ENCODE results near the gene ABCA7. TPM values are rescaled to one million over a fixed set of nuclear protein-coding genes. Genes with fewer than 3 reads are reported as not detected.

Gene ABCA7, protein sequence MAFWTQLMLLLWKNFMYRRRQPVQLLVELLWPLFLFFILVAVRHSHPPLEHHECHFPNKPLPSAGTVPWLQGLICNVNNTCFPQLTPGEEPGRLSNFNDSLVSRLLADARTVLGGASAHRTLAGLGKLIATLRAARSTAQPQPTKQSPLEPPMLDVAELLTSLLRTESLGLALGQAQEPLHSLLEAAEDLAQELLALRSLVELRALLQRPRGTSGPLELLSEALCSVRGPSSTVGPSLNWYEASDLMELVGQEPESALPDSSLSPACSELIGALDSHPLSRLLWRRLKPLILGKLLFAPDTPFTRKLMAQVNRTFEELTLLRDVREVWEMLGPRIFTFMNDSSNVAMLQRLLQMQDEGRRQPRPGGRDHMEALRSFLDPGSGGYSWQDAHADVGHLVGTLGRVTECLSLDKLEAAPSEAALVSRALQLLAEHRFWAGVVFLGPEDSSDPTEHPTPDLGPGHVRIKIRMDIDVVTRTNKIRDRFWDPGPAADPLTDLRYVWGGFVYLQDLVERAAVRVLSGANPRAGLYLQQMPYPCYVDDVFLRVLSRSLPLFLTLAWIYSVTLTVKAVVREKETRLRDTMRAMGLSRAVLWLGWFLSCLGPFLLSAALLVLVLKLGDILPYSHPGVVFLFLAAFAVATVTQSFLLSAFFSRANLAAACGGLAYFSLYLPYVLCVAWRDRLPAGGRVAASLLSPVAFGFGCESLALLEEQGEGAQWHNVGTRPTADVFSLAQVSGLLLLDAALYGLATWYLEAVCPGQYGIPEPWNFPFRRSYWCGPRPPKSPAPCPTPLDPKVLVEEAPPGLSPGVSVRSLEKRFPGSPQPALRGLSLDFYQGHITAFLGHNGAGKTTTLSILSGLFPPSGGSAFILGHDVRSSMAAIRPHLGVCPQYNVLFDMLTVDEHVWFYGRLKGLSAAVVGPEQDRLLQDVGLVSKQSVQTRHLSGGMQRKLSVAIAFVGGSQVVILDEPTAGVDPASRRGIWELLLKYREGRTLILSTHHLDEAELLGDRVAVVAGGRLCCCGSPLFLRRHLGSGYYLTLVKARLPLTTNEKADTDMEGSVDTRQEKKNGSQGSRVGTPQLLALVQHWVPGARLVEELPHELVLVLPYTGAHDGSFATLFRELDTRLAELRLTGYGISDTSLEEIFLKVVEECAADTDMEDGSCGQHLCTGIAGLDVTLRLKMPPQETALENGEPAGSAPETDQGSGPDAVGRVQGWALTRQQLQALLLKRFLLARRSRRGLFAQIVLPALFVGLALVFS (N-terminal part only)
- total RNA-seq (2012; rRNA removed) = 4.8 and 5.1 TPM in 2 replicates

DNA sequence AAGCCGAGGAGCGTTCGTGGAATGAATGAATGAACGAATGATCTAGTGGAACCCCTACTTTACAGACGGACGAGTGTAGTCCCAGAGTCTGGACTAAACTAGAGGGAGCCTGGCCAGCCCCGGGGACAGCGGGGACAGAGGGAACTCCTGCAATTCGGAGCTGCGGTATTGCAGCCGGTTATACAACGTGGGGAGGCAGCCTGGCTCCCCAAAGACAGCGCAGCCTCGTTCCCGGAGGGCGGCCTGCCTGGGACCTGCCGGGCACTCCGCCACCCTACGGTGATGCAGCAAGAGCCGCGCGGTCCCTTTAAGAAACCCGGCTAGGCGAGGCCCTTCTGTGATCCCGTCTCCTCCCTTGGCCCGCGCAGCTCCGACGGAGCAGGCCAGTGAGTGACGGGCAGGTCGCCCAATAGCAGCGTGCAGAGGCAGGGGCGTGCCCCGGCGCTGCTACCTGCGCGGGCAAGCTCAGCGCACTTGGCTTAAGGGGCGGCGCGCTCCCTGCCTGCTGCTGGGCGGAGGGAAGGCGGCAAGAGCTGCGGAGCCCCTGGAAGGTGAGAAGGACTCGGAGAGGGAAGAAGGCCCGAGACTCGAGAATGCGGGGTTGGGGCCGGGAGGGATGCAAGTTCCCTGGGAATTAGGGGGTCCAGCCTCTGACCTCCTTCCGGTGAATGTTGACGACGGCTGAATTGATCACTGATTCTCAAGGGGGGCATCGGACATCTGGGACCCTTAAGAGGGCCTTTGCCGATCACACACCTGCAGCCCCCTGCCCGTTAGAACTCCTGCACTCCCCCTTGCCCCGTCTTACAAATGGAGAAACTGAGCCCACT is at the start of gene ABCA7:
Gene ABCA7, plus strand, starts transcription at position 462 of the 830 bp plus-strand sequence. CDS start 1,255 bp downstream, outside the sequence.
- Histone ChIP-seq H3K4me3 (ENCODE audit: low read length) (peak within 1 kb of the TSS; percentile 69), H3K36me3 (ENCODE audit: insufficient read depth, low read length) (peaks cover 37% of the 10 kb centered on the region), H3K27me3 (ENCODE audit: control insufficient read depth, insufficient read depth, low read length) (no peaks in the 10 kb centered on the region), H3K4me2 (ENCODE audit: low read length) (peak within 1 kb of the TSS; percentile 92), H3K4me1 (ENCODE audit: control insufficient read depth, insufficient read depth, low read length) (peaks cover 50% of the 10 kb centered on the region), H3K9me3 (replicated peaks; ENCODE audit: low read length) (no peaks in the 10 kb centered on the region), H3K9ac (ENCODE audit: low read depth, low read length) (peak within 1 kb of the TSS; percentile 31)

DNA sequence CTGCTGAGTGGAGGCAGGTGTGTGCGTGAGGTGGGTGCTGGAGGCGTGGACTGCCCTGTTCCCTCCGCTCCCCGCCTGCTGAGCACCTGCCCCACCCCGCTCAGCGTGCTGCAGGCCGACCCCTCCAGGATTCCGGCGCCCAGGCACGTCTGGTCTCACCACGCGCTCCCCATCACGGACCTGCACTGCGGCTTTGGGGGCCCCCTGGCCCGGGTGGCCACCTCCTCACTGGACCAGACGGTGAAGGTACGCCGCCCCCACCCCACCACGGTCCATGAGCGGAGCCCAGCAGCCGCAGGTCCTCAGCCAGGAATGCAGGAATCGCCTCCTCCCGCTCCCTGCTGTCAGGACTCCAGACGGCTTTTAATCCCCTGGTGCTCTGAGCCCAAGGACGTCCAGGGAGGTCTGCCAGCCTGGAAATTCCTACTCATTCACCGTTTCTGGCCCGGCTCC is 49.8 kb upstream of the ABCA7 start:
- Histone ChIP-seq H3K27me3 (ENCODE audit: control insufficient read depth, insufficient read depth, low read length) (peaks cover under 1% of the 10 kb centered on the region), H3K9ac (ENCODE audit: low read depth, low read length) (no peak overlapping the region), H3K36me3 (ENCODE audit: insufficient read depth, low read length) (peaks cover 46% of the 10 kb centered on the region), H3K4me1 (ENCODE audit: control insufficient read depth, insufficient read depth, low read length) (peaks cover 2% of the 10 kb centered on the region), H3K4me2 (ENCODE audit: low read length) (no peak overlapping the region), H3K4me3 (ENCODE audit: low read length) (no peak overlapping the region), H3K9me3 (replicated peaks; ENCODE audit: low read length) (no peaks in the 10 kb centered on the region)

DNA sequence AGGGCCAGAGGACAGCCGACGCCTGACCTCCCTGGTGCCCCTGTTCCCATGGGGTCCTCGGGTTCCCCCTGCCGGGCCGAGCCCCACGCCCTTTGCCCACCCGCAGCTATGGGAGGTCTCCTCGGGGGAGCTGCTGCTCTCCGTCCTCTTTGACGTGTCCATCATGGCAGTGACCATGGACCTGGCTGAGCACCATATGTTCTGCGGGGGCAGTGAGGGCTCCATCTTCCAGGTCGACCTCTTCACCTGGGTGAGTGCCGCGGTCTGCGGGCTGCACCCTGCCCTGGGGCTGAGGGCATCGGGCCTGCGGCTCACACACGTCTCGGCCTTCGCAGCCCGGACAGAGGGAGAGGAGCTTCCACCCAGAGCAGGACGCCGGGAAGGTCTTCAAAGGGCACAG is 49.2 kb upstream of the ABCA7 start:
- no peaks in the 10 kb centered on the region for H3K9me3 ChIP-seq (replicated peaks; ENCODE audit: low read length)
- no peak overlapping the region for H3K4me2 ChIP-seq (ENCODE audit: low read length)
- H3K36me3 ChIP-seq (ENCODE audit: insufficient read depth, low read length) = peaks cover 44% of the 10 kb centered on the region
- H3K4me1 ChIP-seq (ENCODE audit: control insufficient read depth, insufficient read depth, low read length) = peaks cover 8% of the 10 kb centered on the region
- H3K9ac ChIP-seq (ENCODE audit: low read depth, low read length) = no peak overlapping the region
- no peak overlapping the region for H3K4me3 ChIP-seq (ENCODE audit: low read length)
- peaks cover 6% of the 10 kb centered on the region for H3K27me3 ChIP-seq (ENCODE audit: control insufficient read depth, insufficient read depth, low read length)

DNA sequence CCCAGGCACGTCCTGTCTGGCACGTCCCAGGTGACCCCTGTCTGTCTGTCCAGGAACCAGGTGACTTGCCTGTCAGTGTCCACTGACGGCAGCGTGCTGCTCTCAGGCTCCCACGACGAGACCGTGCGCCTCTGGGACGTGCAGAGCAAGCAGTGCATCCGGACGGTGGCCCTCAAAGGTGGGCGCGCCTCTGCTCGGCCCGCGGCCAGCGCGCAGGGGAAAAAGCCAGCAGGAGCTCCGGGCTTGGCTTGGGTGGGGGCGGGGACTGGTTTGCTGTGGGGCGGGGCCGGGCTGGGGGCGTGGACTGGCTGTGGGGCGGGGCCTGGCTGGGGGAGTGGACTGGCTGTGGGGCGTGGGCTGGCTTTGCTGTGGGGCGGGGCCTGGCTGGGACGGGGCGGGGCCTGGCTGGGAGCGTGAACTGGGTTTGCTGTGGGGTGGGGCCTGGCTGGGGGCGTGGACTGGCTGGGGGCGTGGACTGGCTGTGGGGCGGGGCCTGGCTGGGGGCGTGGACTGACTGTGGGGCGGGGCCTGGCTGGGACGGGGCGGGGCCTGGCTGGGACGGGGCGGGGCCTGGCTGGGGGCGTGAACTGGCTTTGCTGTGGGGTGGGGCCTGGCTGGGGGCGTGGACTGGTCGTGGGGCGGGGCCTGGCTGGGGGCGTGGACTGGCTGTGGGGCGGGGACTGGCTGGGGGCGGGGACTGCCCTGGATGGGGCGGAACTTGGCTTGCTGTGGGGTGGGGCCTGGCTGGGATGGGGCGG is 48.6 kb upstream of the ABCA7 start:
- Histone ChIP-seq H3K9me3 (replicated peaks; ENCODE audit: low read length) (no peaks in the 10 kb centered on the region), H3K27me3 (ENCODE audit: control insufficient read depth, insufficient read depth, low read length) (peaks cover 12% of the 10 kb centered on the region), H3K4me2 (ENCODE audit: low read length) (no peak overlapping the region), H3K4me3 (ENCODE audit: low read length) (no peak overlapping the region), H3K36me3 (ENCODE audit: insufficient read depth, low read length) (peaks cover 43% of the 10 kb centered on the region), H3K4me1 (ENCODE audit: control insufficient read depth, insufficient read depth, low read length) (peaks cover 14% of the 10 kb centered on the region), H3K9ac (ENCODE audit: low read depth, low read length) (no peak overlapping the region)

DNA sequence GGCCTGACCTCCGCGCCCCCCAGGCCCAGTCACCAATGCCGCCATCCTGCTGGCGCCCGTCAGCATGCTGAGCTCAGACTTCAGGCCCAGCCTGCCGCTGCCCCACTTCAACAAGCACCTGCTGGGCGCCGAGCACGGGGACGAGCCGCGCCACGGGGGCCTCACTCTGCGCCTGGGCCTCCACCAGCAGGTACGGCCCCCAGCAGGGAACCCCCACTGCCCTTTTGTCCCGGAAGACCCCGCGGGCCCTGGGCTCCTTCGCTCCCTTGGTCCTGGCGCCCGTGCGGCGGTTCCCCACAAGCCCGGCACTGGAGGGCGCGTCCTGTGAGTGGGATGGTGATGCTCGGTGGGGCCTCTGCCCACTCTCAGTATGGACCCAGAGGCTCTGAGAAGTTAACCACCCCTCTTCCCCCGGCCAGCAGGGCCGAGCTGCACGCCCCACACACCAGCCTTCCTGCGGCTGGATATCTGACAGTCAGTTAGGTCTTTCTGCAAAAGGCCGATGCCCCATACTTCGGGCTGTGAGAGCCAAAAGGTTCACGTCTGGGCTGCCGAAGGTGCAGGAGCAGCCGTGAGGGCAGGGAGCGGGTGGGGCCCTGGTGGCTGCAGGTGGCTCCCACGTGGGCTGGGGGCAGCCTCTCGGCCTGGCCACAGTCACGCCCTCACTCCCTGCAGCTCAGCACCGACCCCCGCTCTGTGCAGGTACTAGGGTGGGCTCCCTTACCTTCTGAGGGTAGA is 47.8 kb upstream of the ABCA7 start:
- Histone ChIP-seq H3K27me3 (ENCODE audit: control insufficient read depth, insufficient read depth, low read length) (peaks cover 19% of the 10 kb centered on the region), H3K4me3 (ENCODE audit: low read length) (no peak overlapping the region), H3K36me3 (ENCODE audit: insufficient read depth, low read length) (peaks cover 35% of the 10 kb centered on the region), H3K4me1 (ENCODE audit: control insufficient read depth, insufficient read depth, low read length) (peaks cover 17% of the 10 kb centered on the region), H3K9ac (ENCODE audit: low read depth, low read length) (no peak overlapping the region), H3K4me2 (ENCODE audit: low read length) (no peak overlapping the region), H3K9me3 (replicated peaks; ENCODE audit: low read length) (no peaks in the 10 kb centered on the region)

DNA sequence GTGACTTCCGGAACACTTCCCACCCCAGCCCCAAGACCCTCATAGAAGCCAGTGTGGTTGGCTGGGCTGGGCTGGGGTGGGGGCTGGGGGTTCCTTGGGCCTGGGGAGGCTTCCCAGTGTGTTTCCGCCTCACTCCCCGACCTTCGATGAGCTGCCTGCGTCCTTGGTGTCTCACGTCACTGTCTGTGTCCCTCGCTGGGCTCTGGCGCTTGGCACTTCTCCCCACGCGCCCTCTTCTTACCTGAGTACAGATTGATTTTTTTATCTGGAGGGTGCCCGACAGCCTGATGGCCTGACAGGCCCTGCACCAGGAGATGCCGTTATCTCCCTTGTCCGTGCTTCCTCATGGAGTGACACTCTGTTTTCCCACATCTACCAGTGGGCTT is 47.2 kb upstream of the ABCA7 start:
- Histone ChIP-seq H3K9me3 (replicated peaks; ENCODE audit: low read length) (no peaks in the 10 kb centered on the region), H3K4me3 (ENCODE audit: low read length) (no peak overlapping the region), H3K4me1 (ENCODE audit: control insufficient read depth, insufficient read depth, low read length) (peaks cover 17% of the 10 kb centered on the region), H3K36me3 (ENCODE audit: insufficient read depth, low read length) (peaks cover 32% of the 10 kb centered on the region), H3K4me2 (ENCODE audit: low read length) (no peak overlapping the region), H3K9ac (ENCODE audit: low read depth, low read length) (no peak overlapping the region), H3K27me3 (ENCODE audit: control insufficient read depth, insufficient read depth, low read length) (peaks cover 24% of the 10 kb centered on the region)

DNA sequence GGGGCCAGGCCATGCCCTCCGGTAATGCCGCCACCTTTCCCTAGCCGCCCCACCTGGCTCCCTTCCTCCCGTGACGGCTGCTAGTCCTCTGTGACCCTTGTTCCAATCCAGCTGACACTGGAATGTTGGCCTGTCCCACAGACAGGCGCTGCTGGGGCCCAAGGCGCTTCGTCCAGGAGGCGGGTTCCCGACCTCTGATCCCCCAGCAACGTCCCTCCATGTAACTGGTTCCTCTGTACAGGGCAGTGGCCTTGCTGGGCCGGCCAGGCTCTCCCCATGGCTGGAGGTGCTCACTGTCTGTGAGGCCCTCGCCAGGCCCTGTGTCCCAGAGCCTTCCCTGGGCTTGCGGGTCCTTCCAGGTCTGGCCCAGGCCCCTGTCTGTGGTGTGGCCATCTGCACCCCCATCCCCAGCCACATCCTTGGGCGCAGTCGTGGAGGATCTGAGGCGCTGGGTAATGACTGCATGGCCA is 46.5 kb upstream of the ABCA7 start:
- Histone ChIP-seq H3K9me3 (replicated peaks; ENCODE audit: low read length) (no peaks in the 10 kb centered on the region), H3K4me1 (ENCODE audit: control insufficient read depth, insufficient read depth, low read length) (peaks cover 17% of the 10 kb centered on the region), H3K4me2 (ENCODE audit: low read length) (no peak overlapping the region), H3K4me3 (ENCODE audit: low read length) (no peak overlapping the region), H3K9ac (ENCODE audit: low read depth, low read length) (no peak overlapping the region), H3K27me3 (ENCODE audit: control insufficient read depth, insufficient read depth, low read length) (peaks cover 32% of the 10 kb centered on the region), H3K36me3 (ENCODE audit: insufficient read depth, low read length) (peaks cover 32% of the 10 kb centered on the region)

DNA sequence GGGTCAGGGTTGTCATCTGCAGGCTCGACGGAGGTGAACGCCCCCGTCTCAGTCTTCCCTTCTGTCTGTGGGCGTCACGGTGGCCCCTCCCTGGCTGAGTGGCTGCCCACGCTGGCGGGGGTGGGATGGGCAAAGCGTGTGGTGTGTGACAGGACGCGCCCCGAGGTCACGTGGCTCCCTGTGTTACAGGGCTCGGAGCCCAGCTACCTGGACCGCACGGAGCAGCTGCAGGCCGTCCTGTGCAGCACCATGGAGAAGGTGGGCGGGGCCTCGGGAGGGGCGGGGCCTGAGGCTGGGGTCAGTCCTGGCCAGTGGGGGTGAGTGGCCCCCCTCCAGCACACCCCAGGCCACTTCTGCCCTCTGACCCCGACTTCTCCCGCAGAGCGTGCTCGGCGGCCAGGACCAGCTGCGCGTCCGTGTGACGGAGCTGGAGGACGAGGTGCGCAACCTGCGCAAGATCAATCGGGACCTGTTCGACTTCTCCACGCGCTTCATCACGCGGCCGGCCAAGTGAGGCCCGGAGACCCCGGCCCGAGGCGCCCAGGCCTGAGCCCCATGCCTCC is 46.0 kb upstream of the ABCA7 start:
- Histone ChIP-seq H3K36me3 (ENCODE audit: insufficient read depth, low read length) (peaks cover 32% of the 10 kb centered on the region), H3K9ac (ENCODE audit: low read depth, low read length) (no peak overlapping the region)

DNA sequence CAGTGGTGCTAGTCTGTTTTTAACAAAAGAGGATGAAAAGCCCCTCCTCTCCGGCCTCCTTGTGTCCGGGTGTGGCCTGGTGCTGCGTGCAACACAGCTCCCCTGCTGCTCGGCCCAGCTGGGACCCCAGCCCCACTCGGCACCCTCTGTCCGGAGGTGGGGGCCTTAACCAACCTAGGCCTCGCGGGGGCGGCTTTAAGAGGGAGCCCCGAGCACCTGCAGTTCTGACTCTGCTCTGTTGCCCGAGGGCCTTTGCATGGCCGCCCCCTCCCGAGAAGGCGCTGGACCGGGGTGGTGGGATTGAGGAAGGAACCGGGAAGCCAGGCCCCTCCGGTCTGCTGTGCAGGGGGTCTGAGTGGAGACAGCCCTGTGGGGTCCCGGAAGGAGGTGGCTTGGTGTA is 45.4 kb upstream of the ABCA7 start:
- Histone ChIP-seq H3K36me3 (ENCODE audit: insufficient read depth, low read length) (peaks cover 32% of the 10 kb centered on the region), H3K27me3 (ENCODE audit: control insufficient read depth, insufficient read depth, low read length) (peaks cover 43% of the 10 kb centered on the region), H3K4me3 (ENCODE audit: low read length) (no peak overlapping the region), H3K9ac (ENCODE audit: low read depth, low read length) (no peak overlapping the region), H3K4me1 (ENCODE audit: control insufficient read depth, insufficient read depth, low read length) (peaks cover 17% of the 10 kb centered on the region), H3K4me2 (ENCODE audit: low read length) (no peak overlapping the region), H3K9me3 (replicated peaks; ENCODE audit: low read length) (no peaks in the 10 kb centered on the region)

More for the DNA sequence above, 46.0 kb upstream of the ABCA7 start:
- Histone ChIP-seq H3K4me3 (ENCODE audit: low read length) (no peak overlapping the region), H3K4me2 (ENCODE audit: low read length) (no peak overlapping the region), H3K27me3 (ENCODE audit: control insufficient read depth, insufficient read depth, low read length) (peaks cover 37% of the 10 kb centered on the region), H3K9me3 (replicated peaks; ENCODE audit: low read length) (no peaks in the 10 kb centered on the region), H3K4me1 (ENCODE audit: control insufficient read depth, insufficient read depth, low read length) (peaks cover 17% of the 10 kb centered on the region)
